Lower leg skin (tissue), 3 donors: ENCODE results near the gene PLEKHG3.

Source experiments
- CTCF ChIP-seq, 3 donors: fragments of 450-650 bp; IDR thresholded peaks; one replicate each; pipeline ENCODE4 v1.5.1; 2016; ENCODE audit warnings: antibody characterized with exemption in 3 of 3, mild to moderate bottlenecking in 3 of 3, moderate library complexity in 2 of 3
- POLR2A ChIP-seq, 2 donors: fragments of 450-650 bp; IDR thresholded peaks; one replicate each; pipeline ENCODE4 v1.6.1; 2016 to 2017; ENCODE audit warnings: antibody characterized with exemption in 2 of 2, mild to moderate bottlenecking in 1 of 2, moderate library complexity in 1 of 2

- TF ChIP-seq CTCF (IDR thresholded peaks at IDR 0.05) (no peak), POLR2A (IDR thresholded peaks at IDR 0.05) (no peak)
Observed at GRCh38 chr14:64733899-64734298, 29.7 kb downstream of the PLEKHG3 start.
